GF-D8 (cell line): Measurements from ENCODE around the gene SH3GL2.
A peak's percentile ranks its signal among the peaks of the same experiment; 100 is the strongest.

Source experiments
- DNase-seq: peaks from one replicate; lab custom pipeline; 2025; lab: John Stamatoyannopoulos, UW

SH3GL2 gene

GRCh38 chr9:17658237-17658636, 79.4 kb downstream of the SH3GL2 start:
- no peak for DNase-seq

GRCh38 chr9:17660158-17660557, 81.3 kb downstream of the SH3GL2 start:
- DNase-seq, result no peak

- no peak for DNase-seq
Observed at GRCh38 chr9:17665450-17665849, 86.6 kb downstream of the SH3GL2 start.

GRCh38 chr9:17669206-17669605, 90.3 kb downstream of the SH3GL2 start:
- DNase-seq, result peak; percentile 22

- DNase-seq, result no peak
Observed at GRCh38 chr9:17682684-17683083, 103.8 kb downstream of the SH3GL2 start.

GRCh38 chr9:17688834-17689233, 110.0 kb downstream of the SH3GL2 start:
- no peak for DNase-seq

- no peak for DNase-seq
Observed at GRCh38 chr9:17694336-17694735, 115.5 kb downstream of the SH3GL2 start.

GRCh38 chr9:17695482-17695881, 116.6 kb downstream of the SH3GL2 start:
- no peak for DNase-seq

- no peak for DNase-seq
Observed at GRCh38 chr9:17699615-17700330, 120.9 kb downstream of the SH3GL2 start.

- no peak for DNase-seq
Observed at GRCh38 chr9:17706347-17706746, 127.5 kb downstream of the SH3GL2 start.

- no peak for DNase-seq
Observed at GRCh38 chr9:17719053-17719452, 140.2 kb downstream of the SH3GL2 start.

- no peak for DNase-seq
Observed at GRCh38 chr9:17721954-17722353, 143.1 kb downstream of the SH3GL2 start.

GRCh38 chr9:17723656-17724055, 144.8 kb downstream of the SH3GL2 start:
- no peak for DNase-seq

GRCh38 chr9:17725399-17726010, 146.6 kb downstream of the SH3GL2 start:
- DNase-seq, result no peak

GRCh38 chr9:17726298-17726697, 147.4 kb downstream of the SH3GL2 start:
- no peak for DNase-seq

- DNase-seq, result no peak
Observed at GRCh38 chr9:17730899-17731298, 152.0 kb downstream of the SH3GL2 start.

- no peak for DNase-seq
Observed at GRCh38 chr9:17731308-17731707, 152.4 kb downstream of the SH3GL2 start.

- no peak for DNase-seq
Observed at GRCh38 chr9:17734674-17735073, 155.8 kb downstream of the SH3GL2 start.

GRCh38 chr9:17735859-17736258, 157.0 kb downstream of the SH3GL2 start:
- no peak for DNase-seq

GRCh38 chr9:17739022-17739421, 160.2 kb downstream of the SH3GL2 start:
- DNase-seq, result no peak

- no peak for DNase-seq
Observed at GRCh38 chr9:17739736-17740135, 160.9 kb downstream of the SH3GL2 start.

- DNase-seq, result no peak
Observed at GRCh38 chr9:17742067-17742466, 163.2 kb downstream of the SH3GL2 start.

- DNase-seq, result no peak
Observed at GRCh38 chr9:17744786-17745185, 165.9 kb downstream of the SH3GL2 start.

GRCh38 chr9:17750269-17750668, 171.4 kb downstream of the SH3GL2 start:
- DNase-seq, result no peak
